H1 (cell line): ENCODE measurements around the gene BCAR1. TPM values are rescaled to one million over a fixed set of nuclear protein-coding genes. Genes with fewer than 3 reads are reported as not detected.
"Not testable (repeated sequence)": the region's sequence is repeated elsewhere in the genome, so short reads cannot be mapped to it uniquely, and the experiment has no call there.

ENCODE experiments used
- CTCF ChIA-PET: fragments of 300-600 bp; sonication (Branson Sonifier 250); formaldehyde crosslinking; loops from one replicate; lab custom pipeline; 2021; ENCODE audit not compliant: partially characterized antibody; lab: Charles Lee
- POLR2A ChIA-PET: fragments of 300-600 bp; sonication (Branson Sonifier 250); formaldehyde crosslinking; loops from one replicate; lab custom pipeline; 2021; ENCODE audit warnings: inconsistent platforms; ENCODE audit not compliant: partially characterized antibody; lab: Charles Lee
- DNase-seq, 2 experiments: peaks; one replicate each; pipeline versions ENCODE4 v3.0.0 to v3.0.0-alpha.2; 2010 to 2022; ENCODE audit warnings: low spot score in 2 of 2, low read depth in 1 of 2, mixed read lengths in 1 of 2
- FAIRE-seq: peaks from 2 replicates; lab custom pipeline; 2011; peaks lifted over from hg19 to GRCh38; lab: Jason Lieb, UNC
- H2AFZ ChIP-seq: 2 replicates; pipeline ENCODE4 v1.8.1; 2012; ENCODE audit warnings: low read length, inconsistent platforms
- H2AK5ac ChIP-seq: 2 replicates; pipeline ENCODE4 v1.6.1; 2013; ENCODE audit warnings: low read depth, low read length
- H2BK120ac ChIP-seq: replicated peaks from 2 replicates; pipeline ENCODE3; 2013; ENCODE audit warnings: low read depth, low read length, inconsistent platforms
- H2BK12ac ChIP-seq: 2 replicates; pipeline ENCODE4 v1.6.1; 2013; ENCODE audit warnings: low read depth, low read length
- H2BK15ac ChIP-seq: 2 replicates; pipeline ENCODE4 v1.6.1; 2013; ENCODE audit warnings: low read length
- H2BK20ac ChIP-seq: 2 replicates; pipeline ENCODE4 v1.6.1; 2013; ENCODE audit warnings: low read length
- H2BK5ac ChIP-seq: 2 replicates; pipeline ENCODE4 v1.6.1; 2013; ENCODE audit warnings: low read depth, low read length
- H3K14ac ChIP-seq: 2 replicates; pipeline ENCODE4 v1.6.1; 2013; ENCODE audit warnings: inconsistent platforms; ENCODE audit not compliant: insufficient read length
- H3K18ac ChIP-seq: 2 replicates; pipeline ENCODE4 v1.6.1; 2013; ENCODE audit warnings: low read length; ENCODE audit errors: extremely low read depth
- H3K23ac ChIP-seq: 2 replicates; pipeline ENCODE4 v1.6.1; 2013; ENCODE audit warnings: inconsistent platforms; ENCODE audit not compliant: insufficient read length
- H3K23me2 ChIP-seq: 2 replicates; pipeline ENCODE4 v1.6.1; 2013; ENCODE audit warnings: low read depth, low read length
- H3K27ac ChIP-seq: 2 replicates; pipeline ENCODE4 v1.6.1; 2011; ENCODE audit warnings: low read depth, low read length, inconsistent platforms
- H3K27me3 ChIP-seq, 4 experiments: replicated peaks in 1 of 4; 1 replicate in 1 of 4; 2 replicates in 3 of 4; pipeline versions ENCODE4 v1.6.1 to v1.8.1; 2011 to 2013; ENCODE audit warnings: low read length in 3 of 4, mild to moderate bottlenecking in 3 of 4, inconsistent platforms in 2 of 4, mixed read lengths in 2 of 4, moderate library complexity in 1 of 4; ENCODE audit not compliant: control insufficient read depth in 3 of 4, insufficient read depth in 3 of 4; ENCODE audit errors: extremely low read depth in 1 of 4
- H3K36me3 ChIP-seq, 4 experiments: 2 replicates each; pipeline versions ENCODE4 v1.6.1 to v1.8.1; 2011 to 2013; ENCODE audit warnings: mild to moderate bottlenecking in 4 of 4, low read length in 3 of 4, moderate library complexity in 2 of 4, control low read depth in 1 of 4, inconsistent platforms in 1 of 4; ENCODE audit not compliant: insufficient read depth in 4 of 4, control insufficient read depth in 2 of 4
- H3K4ac ChIP-seq: replicated peaks from 2 replicates; pipeline ENCODE3; 2013; ENCODE audit warnings: low read length, low read depth, mixed read lengths, inconsistent platforms; ENCODE audit not compliant: insufficient read length
- H3K4me1 ChIP-seq, 4 experiments: replicated peaks in 1 of 4; 1 replicate in 1 of 4; 2 replicates in 3 of 4; pipeline versions ENCODE4 v1.6.1 to v1.8.1; 2011 to 2013; ENCODE audit warnings: low read length in 3 of 4, inconsistent platforms in 2 of 4, mixed read lengths in 1 of 4; ENCODE audit not compliant: insufficient read depth in 4 of 4, control insufficient read depth in 3 of 4
- H3K4me2 ChIP-seq, 2 experiments: 2 replicates each; pipeline versions ENCODE4 v1.6.1 to v1.8.1; 2011 to 2013; ENCODE audit warnings: low read depth in 2 of 2, low read length in 2 of 2, control low read depth in 1 of 2, inconsistent platforms in 1 of 2, mild to moderate bottlenecking in 1 of 2; ENCODE audit not compliant: insufficient read depth in 1 of 2
- H3K4me3 ChIP-seq, 4 experiments: fragments of 200-600, 300-600 bp in 1 of 4; sonication (generic), shearing (Covaris generic), sonication (Bioruptor Twin) in 1 of 4; 2 replicates each; pipeline versions ENCODE4 v1.5.1 to v1.8.1; 2011 to 2016; ENCODE audit warnings: low read length in 4 of 4, low read depth in 3 of 4, control low read depth in 2 of 4, inconsistent platforms in 2 of 4, mild to moderate bottlenecking in 2 of 4, mixed read lengths in 1 of 4, moderate library complexity in 1 of 4; ENCODE audit not compliant: insufficient read depth in 2 of 4; ENCODE audit errors: extremely low read depth in 1 of 4
- H3K56ac ChIP-seq: replicated peaks from 2 replicates; pipeline ENCODE3; 2013; ENCODE audit warnings: low read depth, mild to moderate bottlenecking, mixed read lengths, low read length, inconsistent platforms; ENCODE audit not compliant: insufficient read length
- H3K79me1 ChIP-seq: 2 replicates; pipeline ENCODE4 v1.6.1; 2013; ENCODE audit warnings: low read depth, low read length, control low read depth
- H3K79me2 ChIP-seq, 2 experiments: 2 replicates each; pipeline versions ENCODE4 v1.6.1 to v1.8.1; 2012 to 2013; ENCODE audit warnings: low read length in 2 of 2, mild to moderate bottlenecking in 2 of 2, inconsistent platforms in 1 of 2; ENCODE audit not compliant: insufficient read depth in 2 of 2, control insufficient read depth in 1 of 2
- H3K9ac ChIP-seq, 4 experiments: replicated peaks in 1 of 4; 1 replicate in 1 of 4; 2 replicates in 3 of 4; pipeline versions ENCODE4 v1.6.1 to v1.8.1; 2011 to 2013; ENCODE audit warnings: low read depth in 3 of 4, low read length in 3 of 4, control low read depth in 2 of 4, mild to moderate bottlenecking in 2 of 4, moderate library complexity in 2 of 4, inconsistent platforms in 1 of 4; ENCODE audit errors: extremely low read depth in 1 of 4
- H3K9me3 ChIP-seq, 2 experiments: 2 replicates each; pipeline versions ENCODE4 v1.6.1 to v1.8.1; 2012 to 2013; ENCODE audit warnings: mild to moderate bottlenecking in 2 of 2, moderate library complexity in 2 of 2, control low read depth in 1 of 2, inconsistent platforms in 1 of 2, low read depth in 1 of 2, low read length in 1 of 2, mixed read lengths in 1 of 2; ENCODE audit not compliant: insufficient read depth in 2 of 2
- H4K20me1 ChIP-seq, 2 experiments: replicated peaks in 1 of 2; 2 replicates each; pipeline versions ENCODE3 to v1.8.1; 2011 to 2013; ENCODE audit warnings: inconsistent platforms in 2 of 2, low read length in 2 of 2, mild to moderate bottlenecking in 1 of 2; ENCODE audit not compliant: insufficient read depth in 2 of 2, control insufficient read depth in 1 of 2
- H4K5ac ChIP-seq: 2 replicates; pipeline ENCODE4 v1.6.1; 2013; ENCODE audit warnings: low read length, low read depth, mixed read lengths, inconsistent platforms; ENCODE audit not compliant: insufficient read length
- H4K8ac ChIP-seq: 2 replicates; pipeline ENCODE4 v1.8.0; 2013; ENCODE audit warnings: mild to moderate bottlenecking, moderate library complexity, low read length, inconsistent platforms; ENCODE audit not compliant: insufficient read depth; ENCODE audit errors: extremely low read depth
- H4K91ac ChIP-seq: replicated peaks from 2 replicates; pipeline ENCODE3; 2013; ENCODE audit warnings: low read length, mixed read lengths, inconsistent platforms; ENCODE audit not compliant: insufficient read length
- WGBS, 2 experiments: shearing (Covaris generic) in 1 of 2; methylation state at CpG; one replicate each; pipeline versions ENCODE4 v1.1.6 to v1.1.7; 2013 to 2015; ENCODE audit warnings: low lambda C conversion rate in 2 of 2, mixed read lengths in 2 of 2, inconsistent platforms in 1 of 2, low coverage in 1 of 2, missing lambda C conversion rate in 1 of 2; ENCODE audit not compliant: insufficient replicate concordance in 2 of 2, insufficient coverage in 1 of 2, insufficient read length in 1 of 2; ENCODE audit errors: extremely low coverage in 1 of 2, missing lambda C conversion rate in 1 of 2; 5-methylcytosine and 5-hydroxymethylcytosine counted together
- polyA plus RNA-seq, 7 experiments: library from polyadenylated mRNA; depleted of rRNA in 3 of 7; stranded (reverse) in 5 of 7; unstranded in 2 of 7; fragments of >200 nt in 5 of 7; fragments of 200-250 nt in 2 of 7; gene quantifications; 1 replicate in 5 of 7; 2 replicates in 1 of 7; 4 replicates in 1 of 7; pipeline versions ENCODE4 v1.2.1 to v1.2.3, GENCODE V29; 2011 to 2013; ENCODE audit warnings: missing spikeins in 2 of 7, mixed read lengths in 2 of 7
- total RNA-seq: library from RNA; stranded (reverse); fragmentation: NEBNext Ultra II Directional; extraction: Animal tissue kit (Norgen Biotek cat#: 25700); gene quantifications from 2 replicates; pipeline ENCODE4 v1.2.1, GENCODE V29; 2021

BCAR1 gene
- total and polyA plus RNA-seq, 2 of the 8 experiments (the other 6 are each of a cell fraction or from before 2014, with no cell fraction given), result 59.8 to 105 TPM

GRCh38 chr16:75240633-75241032 lies 10.8 kb downstream of the BCAR1 start:
- H3K4me1 ChIP-seq, result peaks cover 0 to 24% (median 19%) of the 10 kb centered on the region in 4 experiments; a peak in 5 of 7 replicates
- H3K27ac ChIP-seq, H2AFZ ChIP-seq, H3K18ac ChIP-seq, H3K9ac ChIP-seq, H3K4ac ChIP-seq, H4K91ac ChIP-seq, H2BK15ac ChIP-seq, H3K23me2 ChIP-seq, H3K23ac ChIP-seq, H3K4me3 ChIP-seq, H2BK20ac ChIP-seq, H3K4me2 ChIP-seq, H3K9me3 ChIP-seq, H3K56ac ChIP-seq, DNase-seq, H2BK12ac ChIP-seq, H2BK120ac ChIP-seq, H3K27me3 ChIP-seq, H4K5ac ChIP-seq, FAIRE-seq, H2AK5ac ChIP-seq, H4K8ac ChIP-seq, H2BK5ac ChIP-seq, H3K14ac ChIP-seq: not testable (repeated sequence)
- WGBS, 2 experiments, result 98% methylated on average over 7 of the region's 7 CpGs; no CpG with 5 or more reads in 1 of the 2 experiments
- peaks cover 0 to 36% (median 13%) of the 10 kb centered on the region in 4 experiments; a peak in 6 of 8 replicates for H3K36me3 ChIP-seq
- CTCF ChIA-PET, result interaction anchor here (1.4 to 10.8 kb wide), 2 partner anchors 9 to 27 kb away, joined by 3 to 236 read pairs; partner anchors contain the start of gene BCAR1
- H4K20me1 ChIP-seq, result peaks cover 31 to 50% of the 10 kb centered on the region in 2 experiments
- peaks cover 0 to 66% of the 10 kb centered on the region in 2 experiments; a peak in 2 of 4 replicates for H3K79me2 ChIP-seq
- POLR2A ChIA-PET, result interaction anchor here (1.2 to 22.7 kb wide), 3 partner anchors 9 to 14 kb away, joined by 3 to 375 read pairs (median 3); partner anchors contain the start of gene BCAR1
- peaks cover 13% of the 10 kb centered on the region; the same call in 1 of the 2 replicates for H3K79me1 ChIP-seq
